Small intestine (tissue), 4 donors: Measurements from ENCODE around the gene CATSPER2. TPM values are rescaled to one million over a fixed set of nuclear protein-coding genes. Genes with fewer than 3 reads are reported as not detected.

ENCODE experiments used
- polyA plus RNA-seq, 4 donors: library from polyadenylated mRNA; stranded (reverse) in 3 of 4; unstranded in 1 of 4; fragments of 200-250 nt in 3 of 4; fragments of 120-200 nt in 1 of 4; gene quantifications; one replicate each; pipeline versions ENCODE4 v1.2.1 to v1.2.3, GENCODE V29; 2013
- donor health status: healthy with polysubstance abuse.
- donor health status: Bipolar disorder and iron deficiency.
- donor health status: healthy.

Gene CATSPER2
- polyA plus RNA-seq, 4 donors, result 3.2 to 29.7 (median 16.7) TPM

Other genes with a start within 250 kb of the CATSPER2 start
- 10 to 100 TPM in 1 of 4 donors, 1 to 10 TPM in 3; 1.1 to 28.5 (median 5.6) TPM for gene TP53BP1, start 155.7 kb downstream of the CATSPER2 start, polyA plus RNA-seq
- gene MAP1A, start 131.2 kb downstream of the CATSPER2 start, polyA plus RNA-seq, result 1 to 10 TPM in 2 of 4 donors, under 1 TPM in 2; 0.22 to 4.2 (median 1.1) TPM
- 10 to 100 TPM; 15.5 to 79.8 (median 62.9) TPM for gene PPIP5K1, start 58.6 kb downstream of the CATSPER2 start, polyA plus RNA-seq
- gene CKMT1B, start 54.8 kb downstream of the CATSPER2 start, polyA plus RNA-seq, result 100 to 1,000 TPM in 3 of 4 donors, 10 to 100 TPM in 1; 12.7 to 162 (median 108) TPM
- 1 to 10 TPM in 3 of 4 donors, under 1 TPM in 1; 0.31 to 4.1 (median 3.6) TPM for gene STRC, start 30.0 kb downstream of the CATSPER2 start, polyA plus RNA-seq
- 100 to 1,000 TPM in 1 of 4 donors, 10 to 100 TPM in 3; 11.3 to 115 (median 87.9) TPM for gene CKMT1A, start 45.0 kb upstream of the CATSPER2 start, polyA plus RNA-seq
- 100 to 1,000 TPM; 141 to 614 (median 317) TPM for gene PDIA3, start 97.6 kb upstream of the CATSPER2 start, polyA plus RNA-seq
- gene ELL3, start 128.1 kb upstream of the CATSPER2 start, polyA plus RNA-seq, result 10 to 100 TPM; 27.9 to 85.7 (median 37.3) TPM
- gene SERF2, start 143.5 kb upstream of the CATSPER2 start, polyA plus RNA-seq, result 1,000 to 10,000 TPM in 3 of 4 donors, 100 to 1,000 TPM in 1; 739 to 2,526 (median 1,711) TPM
- under 1 TPM in 3 of 4 donors, not detected in 1; 0.24 to 0.45 (median 0.34) TPM for gene SERINC4, start 151.4 kb upstream of the CATSPER2 start, polyA plus RNA-seq
- 10 to 100 TPM in 2 of 4 donors, 1 to 10 TPM in 2; 4.9 to 24.3 (median 9.1) TPM for gene HYPK, start 151.8 kb upstream of the CATSPER2 start, polyA plus RNA-seq
- 10 to 100 TPM; 16.2 to 36.6 (median 19.5) TPM for gene MFAP1, start 175.8 kb upstream of the CATSPER2 start, polyA plus RNA-seq
- gene WDR76, start 178.2 kb upstream of the CATSPER2 start, polyA plus RNA-seq, result 1 to 10 TPM; 1.1 to 5.1 (median 3.3) TPM